Psoas muscle (tissue), 8 donors: ENCODE data around the gene C15orf61. TPM values are rescaled to one million over a fixed set of nuclear protein-coding genes. Genes with fewer than 3 reads are reported as not detected.

Experiments
- ATAC-seq, 4 donors: fragments of 200-7000 bp; cut with Tn5 transposase; one replicate each; pipeline ENCODE4 v1.9.1; 2020; ENCODE audit warnings: moderate library complexity in 3 of 4, mild to moderate bottlenecking in 2 of 4
- DNase-seq, 2 donors: peaks; one replicate each; pipeline ENCODE4 v3.0.0-alpha.2; 2020
- H3K27ac ChIP-seq: fragments of 200-600 bp; one replicate; pipeline ENCODE4 v1.8.0; 2022
- H3K27me3 ChIP-seq, 3 donors: fragments of 200-600 bp in 1 of 3; one replicate each; pipeline versions ENCODE4 v1.6.1 to v1.8.0; 2013 to 2022; ENCODE audit warnings: low read length in 2 of 3, mild to moderate bottlenecking in 2 of 3, moderate library complexity in 1 of 3; ENCODE audit not compliant: insufficient read depth in 3 of 3
- H3K36me3 ChIP-seq, 2 donors: fragments of 200-600 bp in 1 of 2; one replicate each; pipeline versions ENCODE4 v1.6.1 to v1.8.0; 2013 to 2022; ENCODE audit warnings: low read depth in 1 of 2, mild to moderate bottlenecking in 1 of 2, moderate library complexity in 1 of 2; ENCODE audit not compliant: insufficient read depth in 1 of 2
- H3K4me1 ChIP-seq: fragments of 200-600 bp; one replicate; pipeline ENCODE4 v1.8.0; 2022
- H3K4me3 ChIP-seq: fragments of 200-600 bp; one replicate; pipeline ENCODE4 v1.8.0; 2022; ENCODE audit warnings: mild to moderate bottlenecking
- H3K9me3 ChIP-seq: fragments of 200-600 bp; one replicate; pipeline ENCODE4 v1.8.0; 2022
- WGBS, 3 donors: extraction: QIAGEN DNeasy Blood & Tissue Kit; methylation state at CpG; one replicate each; pipeline versions ENCODE4 v1.1.6 to v1.1.7; 2013; 5-methylcytosine and 5-hydroxymethylcytosine counted together
- intact Hi-C, 2 donors: fragments of 100-400 bp; cut with DNase I; formaldehyde crosslinking; loops; one replicate each; pipeline versions ENCODE4 v1.11.0 to v1.14.2; 2022
- polyA plus RNA-seq, 3 donors: library from polyadenylated mRNA; stranded (reverse); fragments of 200-250 nt; gene quantifications; one replicate each; pipeline ENCODE4 v1.2.3, GENCODE V29; 2013
- total RNA-seq, 4 donors: library from RNA; stranded (reverse); fragmentation: NEBNext Ultra II Directional in 2 of 4; extraction: Animal tissue kit (Norgen Biotek cat#: 25700) in 2 of 4; gene quantifications; one replicate each; pipeline versions ENCODE4 v1.2.1 to v1.2.4, GENCODE V29; 2021 to 2023
- TF ChIP-seq, protein P1 (sequence below): fragments of 200-600 bp; IDR thresholded peaks from one replicate; pipeline ENCODE4 v1.8.0; 2022; ENCODE audit warnings: antibody characterized with exemption
- donor health status: healthy with polysubstance abuse.
- donor health status: DM: no; HTN: no; CAD: no; lungs with moderate emphysema.
- donor health status: Bipolar disorder and iron deficiency.
- donor health status: healthy.
- donor health status: DM: yes; HTN: yes; CAD: no.
- donor health status: DM: no; HTN: no; CAD: no.
- donor health status: DM: no; HTN: no; CAD: no.
- donor health status: DM: yes; HTN: yes; CAD: no.

Gene C15orf61
- total and polyA plus RNA-seq, 7 donors: 6.9 to 20.9 (median 11.2) TPM

DNA sequence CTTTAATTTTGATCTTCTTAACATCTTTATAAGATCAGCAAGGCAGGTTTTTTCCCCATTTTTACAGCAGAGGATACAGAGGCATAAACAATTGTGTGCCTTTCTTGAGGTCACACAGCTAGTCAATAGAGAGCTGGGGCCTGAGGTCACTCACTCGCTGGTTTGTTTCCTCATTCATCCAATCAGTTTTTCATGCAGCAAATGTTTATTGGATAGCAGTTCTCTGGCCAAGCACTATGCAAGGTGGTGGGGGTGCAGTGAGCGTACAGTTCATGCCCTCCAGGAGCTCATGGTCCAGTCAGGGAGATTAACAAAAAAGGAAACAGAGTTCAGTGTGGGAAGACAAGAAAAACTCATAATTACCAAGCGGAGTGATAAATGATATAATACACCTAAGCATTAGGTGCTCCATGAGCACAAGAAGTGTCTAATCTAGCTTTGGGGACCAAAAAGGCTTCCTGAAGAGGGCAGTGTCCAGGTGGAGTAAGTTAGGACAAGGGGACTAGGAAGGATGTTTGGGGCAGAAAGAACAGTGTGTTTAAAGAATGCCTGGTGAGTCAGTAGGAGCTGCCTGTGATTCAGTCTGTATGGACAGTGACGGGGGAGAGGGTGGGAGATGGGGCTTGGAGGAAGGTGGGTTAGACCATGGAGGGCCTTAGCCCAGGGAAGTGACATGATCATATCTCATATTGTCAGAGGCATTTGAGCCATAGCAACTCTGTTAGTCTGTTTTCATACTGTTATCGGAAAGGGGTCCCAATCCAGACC lies 50.9 kb downstream of the C15orf61 start:
- no peaks in the 10 kb centered on the region for H3K36me3 ChIP-seq
- no peak overlapping the region for H3K27ac ChIP-seq
- ATAC-seq (no peak), DNase-seq (no peak)
- H3K4me1 ChIP-seq: peaks cover 6% of the 10 kb centered on the region
- intact Hi-C loops: no loop called here
- H3K4me3 ChIP-seq: no peak overlapping the region
- H3K9me3 ChIP-seq: no peaks in the 10 kb centered on the region
- 93 to 94% (median 93%) methylated on average over 5 of the region's 5 CpGs for WGBS, 3 donors
- H3K27me3 ChIP-seq: no peaks in the 10 kb centered on the region
- TF ChIP-seq, protein P1, sequence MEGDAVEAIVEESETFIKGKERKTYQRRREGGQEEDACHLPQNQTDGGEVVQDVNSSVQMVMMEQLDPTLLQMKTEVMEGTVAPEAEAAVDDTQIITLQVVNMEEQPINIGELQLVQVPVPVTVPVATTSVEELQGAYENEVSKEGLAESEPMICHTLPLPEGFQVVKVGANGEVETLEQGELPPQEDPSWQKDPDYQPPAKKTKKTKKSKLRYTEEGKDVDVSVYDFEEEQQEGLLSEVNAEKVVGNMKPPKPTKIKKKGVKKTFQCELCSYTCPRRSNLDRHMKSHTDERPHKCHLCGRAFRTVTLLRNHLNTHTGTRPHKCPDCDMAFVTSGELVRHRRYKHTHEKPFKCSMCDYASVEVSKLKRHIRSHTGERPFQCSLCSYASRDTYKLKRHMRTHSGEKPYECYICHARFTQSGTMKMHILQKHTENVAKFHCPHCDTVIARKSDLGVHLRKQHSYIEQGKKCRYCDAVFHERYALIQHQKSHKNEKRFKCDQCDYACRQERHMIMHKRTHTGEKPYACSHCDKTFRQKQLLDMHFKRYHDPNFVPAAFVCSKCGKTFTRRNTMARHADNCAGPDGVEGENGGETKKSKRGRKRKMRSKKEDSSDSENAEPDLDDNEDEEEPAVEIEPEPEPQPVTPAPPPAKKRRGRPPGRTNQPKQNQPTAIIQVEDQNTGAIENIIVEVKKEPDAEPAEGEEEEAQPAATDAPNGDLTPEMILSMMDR: no peak

DNA sequence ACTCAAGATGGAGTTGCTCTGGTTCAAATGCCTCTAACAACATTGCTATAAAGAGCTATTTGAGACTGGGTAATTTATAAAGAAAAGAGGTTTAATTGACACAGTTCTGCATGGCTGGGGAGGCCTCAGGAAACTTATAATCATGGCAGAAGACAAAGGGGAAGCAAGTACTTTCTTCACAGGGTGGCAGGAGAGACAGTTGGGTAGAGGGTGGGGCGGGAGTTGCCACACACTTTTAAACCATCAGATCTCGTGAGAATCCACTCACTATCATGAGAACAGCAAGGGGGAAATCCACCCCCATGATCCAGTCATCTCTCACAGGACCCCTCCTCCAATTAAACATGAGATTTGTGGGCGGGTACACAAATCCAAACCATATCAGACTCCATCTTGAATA lies 52.3 kb downstream of the C15orf61 start:
- ATAC-seq (no peak), DNase-seq (no peak)
- H3K36me3 ChIP-seq: no peaks in the 10 kb centered on the region
- TF ChIP-seq, protein P1: no peak
- H3K9me3 ChIP-seq: no peaks in the 10 kb centered on the region
- H3K4me3 ChIP-seq: no peak overlapping the region
- no peak overlapping the region for H3K27ac ChIP-seq
- H3K27me3 ChIP-seq: no peaks in the 10 kb centered on the region
- 91 to 97% (median 92%) methylated on average over 3 of the region's 3 CpGs for WGBS, 3 donors
- intact Hi-C loops: no loop called here
- peaks cover 9% of the 10 kb centered on the region for H3K4me1 ChIP-seq

DNA sequence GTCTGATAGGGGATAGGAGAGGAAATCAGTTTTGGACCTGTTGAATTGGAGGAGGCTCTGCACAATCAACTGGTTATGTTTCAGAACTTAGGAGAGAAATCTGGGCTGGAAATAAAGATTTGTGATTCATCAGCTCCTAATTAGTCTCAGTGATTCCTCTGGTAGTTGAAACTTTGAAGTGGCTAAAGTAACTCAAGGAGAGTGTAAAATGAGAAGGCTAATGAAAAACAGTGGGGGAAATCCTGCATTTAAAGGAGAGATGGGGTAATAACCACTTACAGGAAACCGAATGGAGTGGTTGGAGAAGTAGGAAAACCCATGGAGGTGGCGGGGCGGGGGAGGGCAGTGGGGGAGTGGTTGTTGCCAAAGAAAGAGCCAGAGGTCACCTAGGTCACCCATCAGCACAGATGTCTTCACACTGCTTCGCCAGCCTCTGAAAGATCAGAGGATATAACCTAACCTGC lies 54.1 kb downstream of the C15orf61 start:
- peaks cover 11% of the 10 kb centered on the region for H3K4me1 ChIP-seq
- H3K9me3 ChIP-seq: no peaks in the 10 kb centered on the region
- no peaks in the 10 kb centered on the region for H3K36me3 ChIP-seq
- no peak for DNase-seq
- no peaks in the 10 kb centered on the region for H3K27me3 ChIP-seq
- ATAC-seq: peak in 1 of 4 donors; percentile 54
- intact Hi-C loops: no loop called here
- TF ChIP-seq, protein P1: no peak
- no peak overlapping the region for H3K27ac ChIP-seq
- H3K4me3 ChIP-seq: no peak overlapping the region
- WGBS, 3 donors: 66 to 84% (median 68%) methylated on average over 4 of the region's 4 CpGs

DNA sequence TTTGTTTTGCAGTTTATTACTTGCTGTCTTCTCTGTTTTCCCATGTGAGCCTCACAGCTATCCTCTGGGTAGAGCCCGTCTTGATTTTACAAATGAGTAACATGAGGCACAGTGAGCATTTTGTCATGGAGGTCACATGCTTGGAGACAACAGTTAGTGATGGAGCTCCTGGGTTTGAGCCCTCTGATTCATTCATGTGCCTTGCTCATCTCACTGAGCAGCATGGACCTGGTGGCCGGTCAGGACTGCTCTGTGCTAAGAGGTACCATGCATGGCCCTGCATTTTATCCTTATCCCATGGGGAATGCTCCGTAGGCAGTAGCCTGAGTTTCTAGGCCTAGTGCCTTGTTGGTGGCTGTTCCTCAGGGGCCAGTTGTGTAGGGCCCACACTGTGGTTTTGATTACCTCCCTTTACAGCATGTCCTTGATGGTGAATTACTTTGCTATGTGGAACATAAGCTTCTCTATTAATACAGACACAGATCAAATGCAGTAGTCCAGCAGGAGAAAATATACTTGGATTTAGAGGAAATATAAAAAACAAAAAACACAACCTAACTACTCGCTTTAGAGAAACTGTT lies 57.2 kb downstream of the C15orf61 start:
- H3K27me3 ChIP-seq: no peaks in the 10 kb centered on the region
- intact Hi-C loops: no loop called here
- no peaks in the 10 kb centered on the region for H3K9me3 ChIP-seq
- TF ChIP-seq, protein P1: no peak
- H3K36me3 ChIP-seq: no peaks in the 10 kb centered on the region
- H3K27ac ChIP-seq: no peak overlapping the region
- no peak overlapping the region for H3K4me3 ChIP-seq
- no peak for DNase-seq
- peaks cover 11% of the 10 kb centered on the region for H3K4me1 ChIP-seq
- 77 to 87% (median 83%) methylated on average over 4 of the region's 4 CpGs for WGBS, 3 donors
- ATAC-seq: peak in 3 of 4 donors; percentile 62 to 79 (median 71)
